Activated CD8-positive, alpha-beta T cell treated with anti-CD3 and anti-CD28 coated beads, Interleukin-2, amount 10 ng/mL, durations not matched to agents 7 days and 5 days (primary cell): Measurements from ENCODE around the gene DDI2. TPM values are rescaled to one million over a fixed set of nuclear protein-coding genes. Genes with fewer than 3 reads are reported as not detected.

ENCODE experiments used
- ATAC-seq: fragments of 150-1000 bp; cut with Tn5 transposase; one replicate; pipeline ENCODE4 v1.10.0; 2021; ENCODE audit warnings: moderate library complexity
- CTCF ChIA-PET: fragments of 350-600 bp; sonication (Branson Sonifier 250); formaldehyde crosslinking; loops from one replicate; lab custom pipeline; 2021; ENCODE audit warnings: antibody characterized with exemption; lab: Charles Lee
- POLR2A ChIA-PET: fragments of 350-600 bp; sonication (Branson Sonifier 250); formaldehyde crosslinking; loops from one replicate; lab custom pipeline; 2021; ENCODE audit warnings: antibody characterized with exemption; lab: Charles Lee
- DNase-seq: peaks from one replicate; pipeline ENCODE4 v3.0.0-alpha.2; 2020
- H3K27ac Mint-ChIP-seq: one replicate; pipeline ENCODE4 v1.8.0; 2021; ENCODE audit warnings: mild to moderate bottlenecking, mixed read lengths
- H3K27me3 Mint-ChIP-seq: one replicate; pipeline ENCODE4 v1.8.0; 2021; ENCODE audit warnings: low read depth, mixed read lengths
- H3K36me3 Mint-ChIP-seq: one replicate; pipeline ENCODE4 v1.8.0; 2021; ENCODE audit warnings: low read depth, mixed read lengths
- H3K4me1 Mint-ChIP-seq: one replicate; pipeline ENCODE4 v1.8.0; 2021; ENCODE audit warnings: low read depth, mixed read lengths
- H3K4me3 Mint-ChIP-seq: one replicate; pipeline ENCODE4 v1.8.0; 2021; ENCODE audit warnings: mild to moderate bottlenecking, mixed read lengths
- H3K9me3 Mint-ChIP-seq: one replicate; pipeline ENCODE4 v1.8.0; 2022; ENCODE audit warnings: mixed read lengths; ENCODE audit not compliant: insufficient read depth
- total RNA-seq, 2 experiments: library from RNA; stranded (reverse); gene quantifications; one replicate each; pipeline ENCODE4 v1.2.3, GENCODE V29; 2021

The DDI2 gene
- total RNA-seq, 2 experiments from 2014 or later, result 28.8 to 31.1 TPM

GRCh38 chr1:15669864-15670263 is 52.6 kb downstream of the DDI2 start:
- no peak for DNase-seq
- Mint-ChIP-seq H3K4me1 (no peaks in the 10 kb centered on the region), H3K4me3 (no peak overlapping the region), H3K36me3 (no peaks in the 10 kb centered on the region), H3K27ac (no peak overlapping the region), H3K27me3 (no peaks in the 10 kb centered on the region), H3K9me3 (no peaks in the 10 kb centered on the region)
- CTCF ChIA-PET, result interaction anchor here (0.8 kb wide), 1 partner anchor 10 kb away, joined by 3 read pairs; no protein-coding TSS in a partner anchor
- no peak for ATAC-seq
- POLR2A ChIA-PET, result interaction anchor here (0.8 kb wide), 1 partner anchor 17 kb away, joined by 3 read pairs; no protein-coding TSS in a partner anchor

DNA sequence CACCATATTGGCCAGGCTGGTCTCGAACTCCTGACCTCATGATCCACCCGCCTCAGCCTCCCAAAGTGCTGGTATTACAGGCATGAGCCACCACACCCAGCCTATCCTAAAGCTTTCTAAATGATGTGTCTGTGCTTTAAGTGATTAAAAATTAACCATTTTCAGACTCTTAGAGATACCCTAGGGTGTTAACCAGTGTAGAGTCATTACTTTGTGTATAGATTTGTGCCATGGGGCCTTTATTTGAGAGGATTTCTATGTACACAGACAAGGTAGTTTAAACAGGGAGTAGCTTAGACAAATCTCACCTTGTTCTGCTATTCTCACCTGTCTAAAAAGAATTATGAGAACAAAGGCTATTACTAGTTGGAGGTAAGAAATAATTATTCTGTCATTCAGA is 54.2 kb downstream of the DDI2 start:
- Mint-ChIP-seq H3K36me3 (no peaks in the 10 kb centered on the region), H3K4me1 (no peaks in the 10 kb centered on the region), H3K27me3 (no peaks in the 10 kb centered on the region), H3K4me3 (no peak overlapping the region), H3K9me3 (no peaks in the 10 kb centered on the region), H3K27ac (no peak overlapping the region)
- ChIA-PET POLR2A (no interaction called here), CTCF (no interaction called here)
- DNase-seq, result no peak
- ATAC-seq, result no peak

DNA sequence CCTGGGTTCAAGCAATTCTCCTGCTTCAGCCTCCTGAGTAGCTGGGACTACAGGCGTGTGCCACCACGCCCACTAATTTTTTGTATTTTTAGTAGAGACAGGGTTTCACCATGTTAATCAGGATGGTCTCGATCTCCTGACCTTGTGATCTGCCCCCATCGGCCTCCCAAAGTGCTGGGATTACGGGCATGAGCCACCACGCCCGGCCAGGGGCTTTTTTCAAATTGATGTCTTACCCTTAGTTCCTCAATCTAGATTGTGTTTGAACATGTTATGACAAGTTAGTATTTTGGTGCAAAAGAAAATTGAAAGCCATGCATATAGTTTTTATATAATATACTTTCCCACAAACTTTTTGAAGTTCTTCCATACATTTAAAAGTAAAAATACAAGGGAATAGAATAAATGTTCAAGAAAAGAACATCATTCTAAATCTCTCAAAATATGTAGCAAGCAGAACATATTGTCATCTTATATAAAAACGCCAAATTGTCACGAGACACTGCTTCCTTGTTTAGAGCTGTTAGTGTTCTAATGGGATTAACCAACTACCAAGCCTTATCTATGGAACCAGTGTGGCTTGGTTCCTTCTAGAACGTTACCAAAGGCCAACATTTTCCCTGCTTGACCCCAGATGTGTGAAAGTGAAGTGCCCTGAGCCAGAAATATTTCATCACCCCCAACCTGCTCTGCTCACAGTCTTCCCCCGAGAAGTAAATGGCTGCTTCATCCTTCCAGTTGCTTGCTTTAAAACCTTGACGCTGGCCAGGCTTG is 57.3 kb downstream of the DDI2 start:
- no peaks in the 10 kb centered on the region for H3K27me3 Mint-ChIP-seq
- DNase-seq, result no peak
- H3K27ac Mint-ChIP-seq, result no peak overlapping the region
- H3K9me3 Mint-ChIP-seq, result no peaks in the 10 kb centered on the region
- no peaks in the 10 kb centered on the region for H3K36me3 Mint-ChIP-seq
- ChIA-PET CTCF (no interaction called here), POLR2A (no interaction called here)
- H3K4me1 Mint-ChIP-seq, result peaks cover 3% of the 10 kb centered on the region
- ATAC-seq, result no peak
- H3K4me3 Mint-ChIP-seq, result no peak overlapping the region

DNA sequence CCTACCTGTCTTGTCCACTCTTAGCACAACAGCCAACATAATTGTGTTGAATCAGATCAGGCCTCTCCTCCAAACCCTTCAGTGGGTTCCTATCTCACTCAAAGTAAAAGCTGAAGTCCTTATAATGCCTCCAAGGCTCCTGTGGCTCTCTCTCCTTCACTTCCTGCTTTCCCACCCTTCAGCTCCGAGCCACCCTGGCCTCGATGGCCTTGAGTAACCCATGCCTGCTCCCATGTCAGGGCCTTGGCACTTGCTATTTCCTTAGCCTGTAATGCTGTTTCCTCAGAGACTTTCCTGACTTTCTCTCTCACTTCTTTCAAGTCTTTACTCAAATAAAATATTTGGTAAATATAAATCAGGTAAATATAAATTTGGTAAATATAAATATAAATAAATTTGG is 58.8 kb downstream of the DDI2 start:
- H3K9me3 Mint-ChIP-seq, result no peaks in the 10 kb centered on the region
- peaks cover 3% of the 10 kb centered on the region for H3K4me1 Mint-ChIP-seq
- ATAC-seq (no peak), DNase-seq (no peak)
- no peaks in the 10 kb centered on the region for H3K27me3 Mint-ChIP-seq
- ChIA-PET POLR2A (interaction anchor here (1.4 kb wide), 1 partner anchor 58 kb away, joined by 3 read pairs; no protein-coding TSS in a partner anchor), CTCF (interaction anchor here (1.2 to 2.3 kb wide), 2 partner anchors 10 to 21 kb away, joined by 6 to 8 read pairs; no protein-coding TSS in a partner anchor)
- no peak overlapping the region for H3K4me3 Mint-ChIP-seq
- H3K27ac Mint-ChIP-seq, result no peak overlapping the region
- no peaks in the 10 kb centered on the region for H3K36me3 Mint-ChIP-seq

DNA sequence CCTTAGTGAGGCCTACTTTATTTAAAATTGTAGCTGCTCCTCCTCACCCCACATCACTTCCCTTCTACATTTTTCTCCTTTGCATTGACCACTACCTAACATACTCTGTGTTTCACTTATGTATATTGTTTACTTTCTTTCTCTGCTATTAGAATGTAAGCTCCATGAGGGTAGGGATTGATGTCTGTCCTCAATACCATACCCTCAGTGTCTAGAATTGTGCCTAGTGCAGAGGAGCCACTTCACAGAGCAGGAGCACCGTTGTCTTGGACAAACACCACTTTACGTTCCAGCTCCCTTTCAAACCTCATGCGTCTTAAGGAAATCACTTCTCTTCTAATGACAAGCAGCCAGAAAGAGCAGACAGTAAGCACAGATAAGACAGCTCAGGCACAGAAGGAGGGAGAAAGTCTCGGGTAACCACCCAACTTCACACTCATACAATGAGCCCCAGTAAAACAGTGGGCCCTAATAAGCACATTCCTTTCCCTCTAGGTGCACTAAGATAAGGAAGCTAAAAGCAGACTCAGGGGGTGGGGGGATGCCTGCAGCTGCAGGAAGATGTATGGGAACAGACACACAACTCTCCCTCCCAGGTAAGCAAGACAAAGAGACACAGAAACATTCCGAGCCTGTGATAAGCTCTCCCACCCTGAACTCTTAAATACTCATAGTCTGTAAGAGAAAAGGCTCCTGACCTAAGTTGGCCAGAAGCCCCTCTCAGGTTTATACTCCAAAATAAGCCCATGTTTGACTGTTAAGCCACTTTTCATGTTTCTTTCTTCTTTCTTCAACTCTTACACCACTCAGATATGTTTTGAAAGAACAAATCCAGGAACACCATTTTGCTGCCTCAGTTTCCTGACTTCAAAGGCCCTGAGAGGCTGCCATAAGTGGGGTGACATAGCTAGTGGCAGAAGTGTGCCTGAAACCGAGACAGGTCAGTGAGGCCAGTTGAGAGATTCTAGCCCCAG is 59.7 kb downstream of the DDI2 start:
- Mint-ChIP-seq H3K4me3 (no peak overlapping the region), H3K27ac (no peak overlapping the region), H3K36me3 (no peaks in the 10 kb centered on the region), H3K9me3 (no peaks in the 10 kb centered on the region), H3K27me3 (no peaks in the 10 kb centered on the region), H3K4me1 (peaks cover 3% of the 10 kb centered on the region)
- DNase-seq (no peak), ATAC-seq (no peak)
- ChIA-PET POLR2A (interaction anchor here (1.4 kb wide), 1 partner anchor 59 kb away, joined by 3 read pairs; no protein-coding TSS in a partner anchor), CTCF (interaction anchor here (0.7 to 2.3 kb wide), 4 partner anchors 9 to 115 kb away, joined by 3 to 8 read pairs (median 4); no protein-coding TSS in a partner anchor)

DNA sequence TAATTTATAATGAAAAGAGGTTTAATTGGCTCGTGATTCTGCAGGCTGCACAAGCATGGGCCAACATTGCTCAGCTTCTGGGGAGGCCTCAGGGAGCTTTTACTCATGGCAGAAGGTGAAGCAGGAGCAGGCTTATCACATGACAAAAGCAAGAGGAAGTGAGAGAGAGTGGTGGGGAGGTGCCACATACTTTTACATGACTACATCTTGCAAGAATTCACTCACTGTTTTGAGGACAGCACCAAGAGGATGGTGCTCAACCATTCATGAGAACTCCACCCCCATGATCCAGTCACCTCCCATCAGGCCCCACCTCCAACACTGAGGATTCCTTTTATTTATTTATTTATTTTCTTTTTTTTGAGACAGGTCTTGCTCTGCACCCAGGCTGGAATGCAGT is 61.3 kb downstream of the DDI2 start:
- H3K36me3 Mint-ChIP-seq, result no peaks in the 10 kb centered on the region

DNA sequence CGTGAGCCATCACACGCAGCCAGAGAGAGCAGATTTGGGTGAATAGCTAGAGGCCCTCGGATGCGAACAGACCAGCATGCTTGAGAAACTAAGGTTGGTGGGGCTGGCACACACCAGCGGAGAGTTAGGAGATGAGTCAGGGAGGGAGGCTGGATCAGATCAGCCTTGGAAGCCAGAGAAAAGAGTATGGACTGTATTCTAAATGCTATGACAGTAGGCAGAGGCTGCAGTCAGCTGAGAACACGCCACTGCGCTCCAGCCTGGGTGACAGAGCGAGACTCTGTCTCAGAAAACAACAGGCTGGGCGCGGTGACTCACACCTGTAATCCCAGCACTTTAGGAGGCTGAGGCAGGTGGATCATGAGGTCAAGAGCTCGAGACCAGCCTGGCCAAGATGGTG is 62.9 kb downstream of the DDI2 start:
- H3K27ac Mint-ChIP-seq, result no peak overlapping the region
- POLR2A ChIA-PET, result interaction anchor here (1.5 kb wide), 1 partner anchor 18 kb away, joined by 3 read pairs; no protein-coding TSS in a partner anchor

More for the DNA sequence above, 61.3 kb downstream of the DDI2 start:
- ChIA-PET POLR2A (no interaction called here), CTCF (no interaction called here)
- DNase-seq (no peak), ATAC-seq (no peak)
- H3K9me3 Mint-ChIP-seq, result no peaks in the 10 kb centered on the region
- H3K4me3 Mint-ChIP-seq, result no peak overlapping the region
- peaks cover 3% of the 10 kb centered on the region for H3K4me1 Mint-ChIP-seq
- H3K27ac Mint-ChIP-seq, result no peak overlapping the region
- H3K27me3 Mint-ChIP-seq, result no peaks in the 10 kb centered on the region

GRCh38 chr1:15680561-15681348 is 63.5 kb downstream of the DDI2 start:
- no peaks in the 10 kb centered on the region for H3K27me3 Mint-ChIP-seq
- ATAC-seq (no peak), DNase-seq (no peak)
- H3K36me3 Mint-ChIP-seq, result no peaks in the 10 kb centered on the region
- ChIA-PET POLR2A (interaction anchor here (1.5 kb wide), 1 partner anchor 17 kb away, joined by 3 read pairs; no protein-coding TSS in a partner anchor), CTCF (no interaction called here)
- H3K4me1 Mint-ChIP-seq, result peaks cover 12% of the 10 kb centered on the region
- no peak overlapping the region for H3K27ac Mint-ChIP-seq
- H3K4me3 Mint-ChIP-seq, result no peak overlapping the region
- H3K9me3 Mint-ChIP-seq, result no peaks in the 10 kb centered on the region

More for the DNA sequence above, 62.9 kb downstream of the DDI2 start:
- ATAC-seq (no peak), DNase-seq (no peak)
- H3K36me3 Mint-ChIP-seq, result no peaks in the 10 kb centered on the region
- no peaks in the 10 kb centered on the region for H3K9me3 Mint-ChIP-seq
- peaks cover 6% of the 10 kb centered on the region for H3K4me1 Mint-ChIP-seq
- no peak overlapping the region for H3K4me3 Mint-ChIP-seq
- no peaks in the 10 kb centered on the region for H3K27me3 Mint-ChIP-seq
- CTCF ChIA-PET, result no interaction called here

DNA sequence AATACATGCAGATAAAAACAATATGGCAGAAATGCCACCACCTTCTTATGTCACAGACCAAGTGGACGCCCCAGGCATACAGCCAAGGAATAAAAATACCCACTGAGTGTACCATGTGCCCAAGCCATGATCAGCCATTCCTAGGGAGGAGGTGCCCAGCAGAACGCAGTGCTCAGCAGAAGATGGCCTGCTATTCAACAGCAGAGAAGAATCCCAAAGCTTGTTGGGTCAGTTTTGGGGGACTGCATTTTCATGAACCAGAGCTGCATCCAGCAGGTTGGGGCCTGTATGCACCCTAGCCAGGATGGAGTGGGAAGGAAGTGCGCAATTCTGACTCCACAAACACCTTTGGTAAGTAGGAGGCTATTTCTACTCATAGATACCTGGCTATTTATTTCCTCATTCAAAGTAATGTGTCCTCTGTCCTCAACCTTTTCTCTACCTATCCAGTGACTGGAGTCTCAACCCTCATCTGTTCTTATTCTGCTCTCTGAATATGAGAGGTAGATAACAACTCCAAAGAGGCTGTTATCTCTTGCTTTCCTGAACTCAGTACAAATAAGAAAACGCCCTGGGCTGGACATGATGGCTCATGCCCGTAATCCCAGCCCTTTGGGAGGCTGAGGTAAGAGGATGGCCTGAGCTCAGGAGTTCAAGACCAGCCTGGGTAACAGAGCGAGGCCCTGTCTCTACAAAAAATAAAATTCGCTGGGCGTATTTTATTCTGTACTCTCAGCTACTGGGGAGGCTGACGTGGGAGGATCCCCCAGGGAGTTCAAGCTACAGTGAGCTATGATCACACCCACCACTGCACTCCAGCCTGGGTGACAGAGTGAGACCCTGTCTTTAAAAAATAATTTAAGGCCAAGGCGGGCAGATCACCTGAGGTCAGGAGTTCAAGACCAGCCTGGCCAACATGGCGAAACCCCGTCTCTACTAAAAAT is 64.4 kb downstream of the DDI2 start:
- Mint-ChIP-seq H3K4me1 (peaks cover 18% of the 10 kb centered on the region), H3K27ac (no peak overlapping the region), H3K27me3 (no peaks in the 10 kb centered on the region), H3K4me3 (no peak overlapping the region), H3K36me3 (no peaks in the 10 kb centered on the region), H3K9me3 (no peaks in the 10 kb centered on the region)
- CTCF ChIA-PET, result no interaction called here
- DNase-seq (no peak), ATAC-seq (no peak)
- POLR2A ChIA-PET, result interaction anchor here (0.6 kb wide), 1 partner anchor 19 kb away, joined by 3 read pairs; no protein-coding TSS in a partner anchor

DNA sequence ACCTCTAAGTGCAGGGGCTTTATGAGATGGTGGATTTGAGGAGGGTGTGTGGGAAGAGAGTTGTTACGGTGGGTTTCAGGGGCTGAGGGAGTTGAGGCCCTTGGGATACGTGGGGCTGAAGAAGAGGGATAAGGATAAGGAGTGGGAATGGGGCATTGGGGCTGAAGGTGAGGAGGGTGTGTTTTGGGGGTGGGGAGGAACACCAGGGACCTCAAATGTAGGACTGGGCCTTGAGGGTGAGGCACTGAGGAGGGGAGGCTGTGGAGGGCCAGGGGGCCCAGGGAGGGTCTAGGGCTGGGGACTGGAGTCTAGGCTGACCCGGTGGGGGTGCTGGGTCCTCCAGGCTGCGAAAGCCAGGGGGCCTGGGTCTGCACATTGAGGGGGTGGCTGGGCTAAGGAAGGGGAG is 65.7 kb downstream of the DDI2 start:
- CTCF ChIA-PET, result no interaction called here
- H3K4me3 Mint-ChIP-seq, result peak overlapping the region; percentile 51
- ATAC-seq (no peak), DNase-seq (no peak)
- H3K27me3 Mint-ChIP-seq, result no peaks in the 10 kb centered on the region
- peaks cover 29% of the 10 kb centered on the region for H3K4me1 Mint-ChIP-seq
- H3K36me3 Mint-ChIP-seq, result peaks cover 7% of the 10 kb centered on the region
- no peaks in the 10 kb centered on the region for H3K9me3 Mint-ChIP-seq
- peak overlapping the region; percentile 81 for H3K27ac Mint-ChIP-seq
- POLR2A ChIA-PET, result no interaction called here
